ENCODE data around the gene KRT72. TPM values are rescaled to one million over a fixed set of nuclear protein-coding genes. Genes with fewer than 3 reads are reported as not detected.

The KRT72 gene
- 10 to 100 TPM in 1 of 4 donors, 1 to 10 TPM in 2, not detected in 1; 3.2 to 24.6 (median 9.8) TPM for polyA plus RNA-seq
- long read RNA-seq, donor 1, result 0 reads
- long read RNA-seq, donor 2, result 0 reads
- long read RNA-seq, donor 3, result 0 reads
- long read RNA-seq, donor 4, result 0 reads
- long read RNA-seq, donor 5, result 0 reads
- long read RNA-seq, donor 6, result 0 reads
- long read RNA-seq, donor 7, result 0 reads
- long read RNA-seq, donor 8, result 0 reads
- long read RNA-seq, donor 9, result 0 reads
- long read RNA-seq, donor 10, result 0 reads

GRCh38 chr12:52600941-52601481 lies at the start of gene KRT72:
KRT72 (minus strand) TSS chr12:52601463; CDS start chr12:52601452, 11 bp downstream.
- H3K4me3 ChIP-seq (ENCODE audit: low read depth in 1 of 3, low read length in 3 of 3), result no peak within 1 kb of the TSS
- DNase-seq (no peak), FAIRE-seq (no peak)
- peaks cover 3 to 58% (median 20%) of the 10 kb centered on the region in 3 donors for H3K27me3 ChIP-seq (ENCODE audit: control insufficient read depth in 3 of 3, insufficient read depth in 3 of 3, low read length in 3 of 3)
- 33 to 43% (median 35%) methylated on average over 45 to 48 of the region's 48 CpGs for WGBS, 3 donors
- H3K9me3 ChIP-seq (ENCODE audit: control insufficient read depth in 2 of 2, insufficient read depth in 1 of 2, low read depth in 1 of 2, low read length in 1 of 2), result peaks cover 0 to 2% of the 10 kb centered on the region in 2 donors
- H3K4me1 ChIP-seq (ENCODE audit: control insufficient read depth in 3 of 3, insufficient read depth in 2 of 3, low read depth in 1 of 3, low read length in 2 of 3), result no peaks in the 10 kb centered on the region
- no peaks in the 10 kb centered on the region for H3K36me3 ChIP-seq (ENCODE audit: control insufficient read depth in 3 of 3, insufficient read depth in 2 of 3, low read depth in 1 of 3, low read length in 3 of 3)
- no peak within 1 kb of the TSS for H3K27ac ChIP-seq (ENCODE audit: low read depth in 1 of 3, low read length in 2 of 3)

GRCh38 chr12:52650520-52651081 lies 49.3 kb upstream of the KRT72 start:
- FAIRE-seq, result no peak
- Histone ChIP-seq H3K36me3 (ENCODE audit: control insufficient read depth in 3 of 3, insufficient read depth in 2 of 3, low read depth in 1 of 3, low read length in 3 of 3) (no peaks in the 10 kb centered on the region), H3K27ac (ENCODE audit: low read depth in 1 of 3, low read length in 2 of 3) (peak overlapping the region in 1 of 3 donors; percentile 21), H3K4me3 (ENCODE audit: low read depth in 1 of 3, low read length in 3 of 3) (no peak overlapping the region), H3K9me3 (ENCODE audit: control insufficient read depth in 2 of 2, insufficient read depth in 1 of 2, low read depth in 1 of 2, low read length in 1 of 2) (peaks cover 0 to 7% of the 10 kb centered on the region in 2 donors), H3K27me3 (ENCODE audit: control insufficient read depth in 3 of 3, insufficient read depth in 3 of 3, low read length in 3 of 3) (no peaks in the 10 kb centered on the region), H3K4me1 (ENCODE audit: control insufficient read depth in 3 of 3, insufficient read depth in 2 of 3, low read depth in 1 of 3, low read length in 2 of 3) (peaks cover 0 to 16% (median 7%) of the 10 kb centered on the region in 3 donors)
- WGBS, 3 donors, result 17 to 46% (median 37%) methylated on average over 12 of the region's 12 CpGs
- peak in 1 of 2 donors; percentile 51 for DNase-seq

GRCh38 chr12:52649066-52649465 lies 47.8 kb upstream of the KRT72 start:
- Histone ChIP-seq H3K4me1 (ENCODE audit: control insufficient read depth in 3 of 3, insufficient read depth in 2 of 3, low read depth in 1 of 3, low read length in 2 of 3) (peaks cover 0 to 25% (median 4%) of the 10 kb centered on the region in 3 donors), H3K27me3 (ENCODE audit: control insufficient read depth in 3 of 3, insufficient read depth in 3 of 3, low read length in 3 of 3) (no peaks in the 10 kb centered on the region), H3K27ac (ENCODE audit: low read depth in 1 of 3, low read length in 2 of 3) (no peak overlapping the region), H3K9me3 (ENCODE audit: control insufficient read depth in 2 of 2, insufficient read depth in 1 of 2, low read depth in 1 of 2, low read length in 1 of 2) (peaks cover 0 to 13% of the 10 kb centered on the region in 2 donors), H3K36me3 (ENCODE audit: control insufficient read depth in 3 of 3, insufficient read depth in 2 of 3, low read depth in 1 of 3, low read length in 3 of 3) (no peaks in the 10 kb centered on the region), H3K4me3 (ENCODE audit: low read depth in 1 of 3, low read length in 3 of 3) (no peak overlapping the region)
- 64 to 72% (median 69%) methylated on average over 6 of the region's 6 CpGs for WGBS, 3 donors
- FAIRE-seq, result no peak
- DNase-seq, result no peak

DNA sequence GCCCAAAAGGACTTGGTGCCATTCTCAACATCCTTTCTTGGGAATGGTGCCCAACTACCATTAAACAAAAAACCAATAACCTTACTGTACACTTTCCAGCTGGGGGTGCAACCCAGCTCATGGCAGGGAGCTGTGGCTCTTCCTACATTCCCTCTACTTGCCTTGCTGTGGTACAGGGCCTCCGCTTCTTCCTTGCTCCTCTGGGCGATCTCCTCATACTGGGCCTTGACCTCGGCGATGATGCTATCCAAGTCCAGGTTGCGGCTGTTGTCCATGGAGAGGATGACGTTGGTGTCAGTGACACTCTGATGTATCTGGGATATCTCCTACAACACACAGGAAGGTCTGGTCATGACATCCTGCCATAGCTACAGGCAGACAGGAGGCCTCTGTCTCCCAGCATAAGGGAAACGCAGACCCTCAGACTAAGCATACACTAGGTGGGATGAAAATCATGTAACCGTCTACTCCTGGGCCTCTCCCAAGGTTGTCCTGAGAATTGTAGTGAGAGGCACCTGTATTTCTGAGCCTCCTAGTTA lies 46.8 kb upstream of the KRT72 start:
- WGBS, 3 donors, result 94 to 97% (median 96%) methylated on average over 8 of the region's 8 CpGs
- Histone ChIP-seq H3K36me3 (ENCODE audit: control insufficient read depth in 3 of 3, insufficient read depth in 2 of 3, low read depth in 1 of 3, low read length in 3 of 3) (no peaks in the 10 kb centered on the region), H3K9me3 (ENCODE audit: control insufficient read depth in 2 of 2, insufficient read depth in 1 of 2, low read depth in 1 of 2, low read length in 1 of 2) (peaks cover 0 to 13% of the 10 kb centered on the region in 2 donors), H3K4me1 (ENCODE audit: control insufficient read depth in 3 of 3, insufficient read depth in 2 of 3, low read depth in 1 of 3, low read length in 2 of 3) (peaks cover 0 to 25% (median 4%) of the 10 kb centered on the region in 3 donors), H3K27me3 (ENCODE audit: control insufficient read depth in 3 of 3, insufficient read depth in 3 of 3, low read length in 3 of 3) (no peaks in the 10 kb centered on the region), H3K4me3 (ENCODE audit: low read depth in 1 of 3, low read length in 3 of 3) (no peak overlapping the region), H3K27ac (ENCODE audit: low read depth in 1 of 3, low read length in 2 of 3) (no peak overlapping the region)
- FAIRE-seq, result no peak
- DNase-seq, result no peak

- DNase-seq (no peak), FAIRE-seq (no peak)
- Histone ChIP-seq H3K4me3 (ENCODE audit: low read depth in 1 of 3, low read length in 3 of 3) (no peak overlapping the region), H3K9me3 (ENCODE audit: control insufficient read depth in 2 of 2, insufficient read depth in 1 of 2, low read depth in 1 of 2, low read length in 1 of 2) (peaks cover 0 to 13% of the 10 kb centered on the region in 2 donors), H3K27me3 (ENCODE audit: control insufficient read depth in 3 of 3, insufficient read depth in 3 of 3, low read length in 3 of 3) (no peaks in the 10 kb centered on the region), H3K36me3 (ENCODE audit: control insufficient read depth in 3 of 3, insufficient read depth in 2 of 3, low read depth in 1 of 3, low read length in 3 of 3) (no peaks in the 10 kb centered on the region), H3K27ac (ENCODE audit: low read depth in 1 of 3, low read length in 2 of 3) (no peak overlapping the region), H3K4me1 (ENCODE audit: control insufficient read depth in 3 of 3, insufficient read depth in 2 of 3, low read depth in 1 of 3, low read length in 2 of 3) (peaks cover 0 to 25% (median 4%) of the 10 kb centered on the region in 3 donors)
- 86 to 96% (median 94%) methylated on average over 9 of the region's 9 CpGs for WGBS, 3 donors
These were observed 46.3 kb upstream of the KRT72 start for GRCh38 chr12:52647601-52648000.

GRCh38 chr12:52646613-52647012 lies 45.4 kb upstream of the KRT72 start:
- Histone ChIP-seq H3K36me3 (ENCODE audit: control insufficient read depth in 3 of 3, insufficient read depth in 2 of 3, low read depth in 1 of 3, low read length in 3 of 3) (no peaks in the 10 kb centered on the region), H3K4me3 (ENCODE audit: low read depth in 1 of 3, low read length in 3 of 3) (no peak overlapping the region), H3K27ac (ENCODE audit: low read depth in 1 of 3, low read length in 2 of 3) (peak overlapping the region; percentile 71 to 94 (median 86)), H3K27me3 (ENCODE audit: control insufficient read depth in 3 of 3, insufficient read depth in 3 of 3, low read length in 3 of 3) (no peaks in the 10 kb centered on the region), H3K9me3 (ENCODE audit: control insufficient read depth in 2 of 2, insufficient read depth in 1 of 2, low read depth in 1 of 2, low read length in 1 of 2) (peaks cover 0 to 7% of the 10 kb centered on the region in 2 donors), H3K4me1 (ENCODE audit: control insufficient read depth in 3 of 3, insufficient read depth in 2 of 3, low read depth in 1 of 3, low read length in 2 of 3) (peaks cover 0 to 25% (median 4%) of the 10 kb centered on the region in 3 donors)
- DNase-seq (no peak), FAIRE-seq (no peak)
- WGBS, 3 donors, result 66 to 82% (median 79%) methylated on average over 12 of the region's 12 CpGs

DNA sequence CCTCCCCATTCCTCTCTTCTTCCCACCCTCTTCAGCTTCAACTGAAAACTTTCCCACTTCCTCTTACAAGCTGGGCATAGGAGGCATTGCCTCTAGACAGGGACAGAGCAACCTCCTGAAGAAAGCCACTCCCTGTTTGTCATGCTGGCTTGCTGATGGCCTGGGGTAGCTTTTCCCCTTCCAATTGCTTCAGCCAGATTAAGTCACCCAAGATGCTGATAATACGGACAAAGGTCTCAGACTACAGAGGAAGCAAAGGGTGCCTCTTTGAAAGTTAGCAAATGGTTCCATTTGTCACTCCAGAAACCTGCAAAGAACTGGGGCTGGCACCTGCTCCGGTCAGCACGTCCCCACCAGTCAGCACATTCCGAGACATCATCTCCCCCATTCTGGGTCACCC lies 44.7 kb upstream of the KRT72 start:
- peak; percentile 90 to 93 for DNase-seq
- peak overlapping the region; percentile 71 to 94 (median 86) for H3K27ac ChIP-seq (ENCODE audit: low read depth in 1 of 3, low read length in 2 of 3)
- no peak overlapping the region for H3K4me3 ChIP-seq (ENCODE audit: low read depth in 1 of 3, low read length in 3 of 3)
- H3K36me3 ChIP-seq (ENCODE audit: control insufficient read depth in 3 of 3, insufficient read depth in 2 of 3, low read depth in 1 of 3, low read length in 3 of 3), result no peaks in the 10 kb centered on the region
- H3K4me1 ChIP-seq (ENCODE audit: control insufficient read depth in 3 of 3, insufficient read depth in 2 of 3, low read depth in 1 of 3, low read length in 2 of 3), result peaks cover 0 to 25% (median 4%) of the 10 kb centered on the region in 3 donors
- 20 to 54% (median 39%) methylated on average over 4 of the region's 4 CpGs for WGBS, 3 donors
- H3K9me3 ChIP-seq (ENCODE audit: control insufficient read depth in 2 of 2, insufficient read depth in 1 of 2, low read depth in 1 of 2, low read length in 1 of 2), result peaks cover 0 to 6% of the 10 kb centered on the region in 2 donors
- no peaks in the 10 kb centered on the region for H3K27me3 ChIP-seq (ENCODE audit: control insufficient read depth in 3 of 3, insufficient read depth in 3 of 3, low read length in 3 of 3)
- FAIRE-seq, result no peak

DNA sequence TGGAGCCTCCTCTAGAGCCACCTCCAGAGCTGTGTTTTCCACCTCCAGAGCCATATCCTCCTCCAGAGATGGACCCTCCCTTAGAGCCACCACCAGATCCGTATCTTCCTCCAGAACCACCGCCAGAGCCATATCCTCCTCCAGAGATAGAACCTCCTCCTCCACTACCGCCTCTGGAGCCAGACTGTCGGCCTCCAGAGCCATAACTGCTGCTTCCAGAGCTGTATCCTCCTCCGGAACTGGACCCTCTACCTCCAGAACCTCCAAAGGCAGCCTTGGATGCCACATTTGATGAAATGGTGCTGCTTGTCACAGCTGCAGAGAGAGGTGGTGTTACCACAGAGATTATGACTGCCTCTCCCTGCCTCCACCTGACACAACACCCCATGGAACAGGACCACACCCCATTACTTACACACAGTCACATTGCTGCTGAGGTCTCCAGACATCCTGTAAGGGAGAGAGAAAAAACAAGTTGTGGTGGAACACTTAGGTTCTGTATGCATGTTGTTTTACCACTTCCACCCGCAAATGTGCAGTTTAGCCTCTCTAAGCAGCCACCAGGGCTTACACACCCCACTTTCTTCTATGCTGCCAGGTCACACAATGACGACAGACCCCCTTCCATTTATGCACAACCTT lies 44.0 kb upstream of the KRT72 start:
- FAIRE-seq (no peak), DNase-seq (peak; percentile 62 to 81)
- peak overlapping the region; percentile 71 to 94 (median 86) for H3K27ac ChIP-seq (ENCODE audit: low read depth in 1 of 3, low read length in 2 of 3)
- H3K4me1 ChIP-seq (ENCODE audit: control insufficient read depth in 3 of 3, insufficient read depth in 2 of 3, low read depth in 1 of 3, low read length in 2 of 3), result peaks cover 0 to 25% (median 4%) of the 10 kb centered on the region in 3 donors
- no peaks in the 10 kb centered on the region for H3K27me3 ChIP-seq (ENCODE audit: control insufficient read depth in 3 of 3, insufficient read depth in 3 of 3, low read length in 3 of 3)
- H3K36me3 ChIP-seq (ENCODE audit: control insufficient read depth in 3 of 3, insufficient read depth in 2 of 3, low read depth in 1 of 3, low read length in 3 of 3), result no peaks in the 10 kb centered on the region
- no peak overlapping the region for H3K4me3 ChIP-seq (ENCODE audit: low read depth in 1 of 3, low read length in 3 of 3)
- 67 to 76% (median 69%) methylated on average over 7 of the region's 7 CpGs for WGBS, 3 donors
- peaks cover 0 to 6% of the 10 kb centered on the region in 2 donors for H3K9me3 ChIP-seq (ENCODE audit: control insufficient read depth in 2 of 2, insufficient read depth in 1 of 2, low read depth in 1 of 2, low read length in 1 of 2)

Measured in small intestine (tissue), 16 donors.